Keratinocyte (primary cell): ENCODE results near the gene HDAC3. TPM values are rescaled to one million over a fixed set of nuclear protein-coding genes. Genes with fewer than 3 reads are reported as not detected.

Experiments used
- DNase-seq: peaks from one replicate; pipeline ENCODE4 v3.0.0-alpha.2; 2011; ENCODE audit warnings: low read depth, missing footprints, low spot score
- FAIRE-seq: peaks from 2 replicates; lab custom pipeline; 2011; peaks lifted over from hg19 to GRCh38; lab: Jason Lieb, UNC
- H2AFZ ChIP-seq: 2 replicates; pipeline ENCODE4 v1.6.0; 2012; ENCODE audit warnings: low read length, control low read depth, inconsistent platforms; ENCODE audit not compliant: control insufficient read depth
- H3K27ac ChIP-seq: 2 replicates; pipeline ENCODE4 v1.5.1; 2011; ENCODE audit warnings: low read length; ENCODE audit not compliant: control insufficient read depth, insufficient read depth
- H3K27me3 ChIP-seq: 3 replicates; pipeline ENCODE4 v1.6.0; 2011; ENCODE audit warnings: low read length; ENCODE audit not compliant: control insufficient read depth, insufficient read depth; ENCODE audit errors: extremely low read depth
- H3K36me3 ChIP-seq, 2 experiments: 2 replicates in 1 of 2; 3 replicates in 1 of 2; pipeline ENCODE4 v1.5.1; 2011; ENCODE audit warnings: low read length in 2 of 2, mild to moderate bottlenecking in 1 of 2; ENCODE audit not compliant: control insufficient read depth in 2 of 2, insufficient read depth in 2 of 2; ENCODE audit errors: extremely low read depth in 1 of 2
- H3K4me1 ChIP-seq: 3 replicates; pipeline ENCODE4 v1.5.1; 2011; ENCODE audit warnings: low read length; ENCODE audit not compliant: control insufficient read depth, insufficient read depth; ENCODE audit errors: extremely low read depth
- H3K4me2 ChIP-seq: 3 replicates; pipeline ENCODE4 v1.6.0; 2011; ENCODE audit warnings: low read depth, low read length; ENCODE audit not compliant: control insufficient read depth, insufficient read depth; ENCODE audit errors: extremely low read depth
- H3K4me3 ChIP-seq, 3 experiments: fragments of 200-600 bp in 1 of 3; sonication (generic) in 1 of 3; 2 replicates in 2 of 3; 3 replicates in 1 of 3; pipeline ENCODE4 v1.5.1; 2011 to 2016; ENCODE audit warnings: low read length in 3 of 3, mild to moderate bottlenecking in 3 of 3, control low read depth in 2 of 3, inconsistent platforms in 1 of 3, low read depth in 1 of 3, mixed read lengths in 1 of 3, mixed run types in 1 of 3, moderate library complexity in 1 of 3; ENCODE audit not compliant: control insufficient read depth in 2 of 3, insufficient read depth in 2 of 3; ENCODE audit errors: extremely low read depth in 1 of 3
- H3K79me2 ChIP-seq: 2 replicates; pipeline ENCODE4 v1.6.0; 2012; ENCODE audit warnings: low read length; ENCODE audit not compliant: control insufficient read depth, insufficient read depth
- H3K9ac ChIP-seq: 3 replicates; pipeline ENCODE4 v1.6.0; 2011; ENCODE audit warnings: low read length; ENCODE audit not compliant: control insufficient read depth, insufficient read depth; ENCODE audit errors: extremely low read depth
- H3K9me1 ChIP-seq: 3 replicates; pipeline ENCODE4 v1.6.0; 2011; ENCODE audit warnings: low read length; ENCODE audit not compliant: control insufficient read depth, insufficient read depth; ENCODE audit errors: extremely low read depth
- H3K9me3 ChIP-seq: 2 replicates; pipeline ENCODE4 v1.5.1; 2012; ENCODE audit warnings: low read depth, low read length; ENCODE audit not compliant: control insufficient read depth
- H4K20me1 ChIP-seq: 3 replicates; pipeline ENCODE4 v1.6.0; 2011; ENCODE audit warnings: low read length; ENCODE audit not compliant: control insufficient read depth, insufficient read depth; ENCODE audit errors: extremely low read depth
- CTCF ChIP-seq, 3 experiments: IDR thresholded peaks in 1 of 3; conservative IDR thresholded peaks in 1 of 3; optimal IDR thresholded peaks in 1 of 3; 2 replicates in 2 of 3; 3 replicates in 1 of 3; pipeline versions ENCODE3 to v1.5.1; 2011; ENCODE audit warnings: low read length in 3 of 3, mild to moderate bottlenecking in 3 of 3, moderate library complexity in 2 of 3, control low read depth in 1 of 3, inconsistent platforms in 1 of 3; ENCODE audit not compliant: insufficient read depth in 2 of 3; ENCODE audit errors: extremely low read depth in 1 of 3
- EZH2 ChIP-seq: IDR thresholded peaks from one replicate; pipeline ENCODE4 v1.6.1; 2012; ENCODE audit warnings: inconsistent platforms, mild to moderate bottlenecking, low read length, moderate library complexity
- dilution Hi-C: fragments of 300-500 bp; cut with MboI; formaldehyde crosslinking; loops from one replicate; pipeline ENCODE4 v1.7.0; 2020; ENCODE audit warnings: low sequenced_read_pairs; ENCODE audit not compliant: extremely low pct_ligation_motif_present
- polyA plus RNA-seq, 5 experiments: library from polyadenylated mRNA; depleted of rRNA in 3 of 5; stranded (reverse) in 3 of 5; stranded (forward) in 1 of 5; unstranded in 1 of 5; fragments of >200 nt; gene quantifications; 1 replicate in 1 of 5; 2 replicates in 3 of 5; 3 replicates in 1 of 5; pipeline versions ENCODE4 v1.2.1 to v1.2.3, GENCODE V29; 2011 to 2012; ENCODE audit warnings: missing spikeins in 2 of 5, low read depth in 1 of 5, low replicate concordance in 1 of 5

The HDAC3 gene
- polyA plus RNA-seq, 1 donor (not counting 4 experiments of a cell fraction or from before 2014, with no cell fraction given), result 97.4 TPM

- Histone ChIP-seq H3K79me2 (no peaks in the 10 kb centered on the region), H4K20me1 (no peaks in the 10 kb centered on the region), H3K9ac (no peak overlapping the region), H3K36me3 (no peaks in the 10 kb centered on the region), H3K9me1 (no peaks in the 10 kb centered on the region), H3K4me1 (peaks cover 10% of the 10 kb centered on the region), H3K4me2 (no peak overlapping the region), H3K4me3 (no peak overlapping the region), H3K27ac (no peak overlapping the region), H2AFZ (no peak overlapping the region), H3K9me3 (no peaks in the 10 kb centered on the region), H3K27me3 (no peaks in the 10 kb centered on the region)
- FAIRE-seq (no peak), DNase-seq (no peak)
- TF ChIP-seq CTCF (optimal IDR thresholded peaks at IDR 0.05 in 1 of 3, IDR thresholded peaks at IDR 0.05 in 1 of 3, conservative IDR thresholded peaks at IDR 0.05 in 1 of 3; ENCODE audit: extremely low read depth in 1 of 3, insufficient read depth in 2 of 3, low read length in 3 of 3), result no peak
- TF ChIP-seq EZH2, result no peak
- dilution Hi-C loops, result no loop called here
Measured at GRCh38 chr5:141675672-141676071, 39.0 kb upstream of the HDAC3 start.

GRCh38 chr5:141674747-141675146 lies 38.1 kb upstream of the HDAC3 start:
- no peaks in the 10 kb centered on the region for H4K20me1 ChIP-seq
- no peaks in the 10 kb centered on the region for H3K27me3 ChIP-seq
- dilution Hi-C loops, result no loop called here

More at GRCh38 chr5:141674747-141675146, 38.1 kb upstream of the HDAC3 start:
- Histone ChIP-seq H3K4me2 (no peak overlapping the region), H3K4me1 (peaks cover 8% of the 10 kb centered on the region), H3K9me1 (no peaks in the 10 kb centered on the region), H2AFZ (no peak overlapping the region), H3K27ac (no peak overlapping the region), H3K36me3 (no peaks in the 10 kb centered on the region), H3K9me3 (no peaks in the 10 kb centered on the region), H3K79me2 (no peaks in the 10 kb centered on the region), H3K9ac (no peak overlapping the region), H3K4me3 (no peak overlapping the region)
- DNase-seq, result no peak
- FAIRE-seq, result no peak
- TF ChIP-seq EZH2 (no peak), CTCF (optimal IDR thresholded peaks at IDR 0.05 in 1 of 3, IDR thresholded peaks at IDR 0.05 in 1 of 3, conservative IDR thresholded peaks at IDR 0.05 in 1 of 3; ENCODE audit: extremely low read depth in 1 of 3, insufficient read depth in 2 of 3, low read length in 3 of 3) (no peak)
